Kasumi-1 (cell line): ENCODE results near the gene CDKL4.
"Not testable (repeated sequence)": the region's sequence is repeated elsewhere in the genome, so short reads cannot be mapped to it uniquely, and the experiment has no call there.

Experiments
- DNase-seq, 2 experiments: peaks; one replicate each; lab custom pipeline; 2025; lab: John Stamatoyannopoulos, UW

Gene CDKL4

DNA sequence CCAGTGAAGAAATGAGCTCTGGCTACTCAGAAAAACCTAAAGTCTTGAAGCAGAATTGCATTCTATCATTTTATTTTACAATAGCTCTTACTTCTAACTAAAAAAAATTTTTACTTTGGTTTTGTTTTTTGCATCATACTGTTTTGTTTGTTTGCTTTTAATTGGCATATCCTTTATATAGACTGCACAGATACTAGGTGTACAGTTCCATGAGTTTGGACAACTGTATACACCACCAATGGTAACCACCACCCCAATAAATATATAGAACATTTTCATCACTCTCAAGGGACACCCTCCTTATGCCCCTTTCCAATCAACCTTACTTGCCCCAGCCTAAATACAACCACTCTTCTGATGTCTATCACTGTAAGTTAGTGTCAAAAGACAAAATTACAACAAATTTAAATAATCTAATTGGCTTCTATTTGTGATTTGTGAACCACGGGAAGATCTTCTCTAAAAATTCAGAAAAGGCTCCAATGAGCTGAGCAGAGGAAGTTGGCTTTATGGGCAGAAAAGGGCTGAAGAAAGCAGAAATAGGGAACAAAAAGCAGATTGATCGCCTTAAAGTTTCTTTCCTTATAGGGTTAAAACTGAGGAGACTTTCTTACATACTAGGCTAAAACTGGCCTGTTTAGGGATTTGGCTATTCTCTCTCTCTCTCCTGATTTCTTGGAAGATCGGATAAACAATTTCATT lies 100.7 kb downstream of the CDKL4 start:
- peak in 1 of 2 experiments; percentile 13 for DNase-seq

DNA sequence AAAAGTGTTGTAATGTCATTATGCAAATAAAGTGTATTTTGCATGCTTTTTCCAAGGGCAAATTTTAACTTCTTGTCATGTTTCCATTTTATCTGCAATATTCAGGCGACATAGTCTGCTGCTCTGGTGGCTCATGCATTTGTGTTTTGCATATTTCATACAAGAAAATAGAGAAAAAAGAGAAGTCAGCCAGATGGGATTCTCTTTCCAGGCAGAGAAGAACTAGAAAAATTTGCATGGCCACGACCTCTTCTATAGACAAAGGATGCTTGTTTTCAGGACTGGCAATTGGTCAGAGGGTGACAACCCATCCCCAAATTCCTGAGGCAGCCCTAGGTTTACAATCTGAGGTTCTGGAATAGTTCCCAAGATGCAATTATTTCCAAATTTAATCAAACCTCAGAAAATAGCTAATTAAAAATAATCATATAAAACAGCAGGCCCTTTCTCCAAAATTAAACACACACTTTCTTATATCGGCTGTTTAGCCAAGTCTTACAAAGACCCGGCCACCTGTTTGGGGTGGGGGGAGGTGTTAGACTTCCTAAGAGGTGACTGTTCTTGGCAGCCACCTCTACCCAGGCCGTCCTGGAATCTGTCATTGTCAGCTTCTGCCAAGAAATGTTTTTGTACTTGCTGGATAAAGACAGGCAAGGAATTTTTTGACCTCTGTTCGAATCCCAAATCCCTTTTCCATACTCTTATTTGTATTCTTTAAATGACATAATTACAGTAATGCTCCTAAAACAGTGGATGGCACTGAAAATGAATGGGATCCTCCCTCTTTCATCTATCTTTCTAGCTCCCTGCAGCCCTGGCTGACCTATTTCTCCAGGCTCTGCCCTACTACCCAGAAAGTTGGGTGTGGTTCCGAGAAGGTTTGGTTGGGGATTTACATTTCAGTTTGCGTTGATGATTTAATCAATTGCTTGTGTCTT lies 102.2 kb downstream of the CDKL4 start:
- no peak for DNase-seq

- not testable (repeated sequence) for DNase-seq
These were observed 102.8 kb downstream of the CDKL4 start for GRCh38 chr2:39140948-39141333.

DNA sequence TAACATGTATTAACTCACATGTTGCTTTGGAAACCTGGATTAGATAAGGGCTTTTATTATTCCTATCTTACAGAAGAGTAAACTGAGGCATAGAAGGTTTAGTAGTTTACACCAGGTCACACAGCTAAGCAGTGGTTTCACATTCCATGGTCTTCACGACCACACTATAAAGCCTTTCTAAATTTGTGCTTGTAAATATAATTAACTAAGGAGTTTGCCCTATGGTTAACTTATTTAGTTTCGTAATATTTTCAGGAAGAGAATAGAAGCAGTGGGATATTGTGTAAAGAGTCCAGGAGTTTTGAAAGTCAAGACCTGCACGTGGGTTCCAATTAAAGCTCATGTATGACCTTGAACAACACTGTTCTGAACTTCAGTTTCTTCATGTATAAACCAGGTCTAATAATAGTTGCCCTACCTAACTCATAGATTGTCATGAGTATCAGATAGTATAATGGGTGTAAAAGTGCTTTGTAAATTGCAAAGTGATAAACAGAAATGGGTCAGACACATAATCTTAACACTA lies 103.4 kb downstream of the CDKL4 start:
- no peak for DNase-seq

- DNase-seq, result no peak
These were observed 104.1 kb downstream of the CDKL4 start for GRCh38 chr2:39139511-39140237.

DNA sequence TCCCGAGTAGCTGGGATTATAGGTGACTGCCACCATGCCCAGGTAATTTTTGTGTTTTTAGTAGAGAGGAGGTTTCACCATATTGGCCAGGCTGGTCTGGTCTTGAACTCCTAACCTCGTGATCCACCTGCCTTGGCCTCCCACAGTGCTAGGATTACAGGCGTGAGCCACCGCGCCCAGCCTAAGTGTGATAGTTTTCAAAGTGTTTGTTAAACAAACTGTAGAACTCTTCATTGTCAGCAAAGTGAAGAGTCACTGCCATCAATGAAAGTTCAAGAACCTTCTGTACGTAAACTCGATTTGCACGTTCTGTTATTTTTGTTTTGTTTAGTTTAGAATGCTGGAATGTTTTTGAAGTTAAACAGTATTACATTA lies 104.9 kb downstream of the CDKL4 start:
- no peak for DNase-seq

DNA sequence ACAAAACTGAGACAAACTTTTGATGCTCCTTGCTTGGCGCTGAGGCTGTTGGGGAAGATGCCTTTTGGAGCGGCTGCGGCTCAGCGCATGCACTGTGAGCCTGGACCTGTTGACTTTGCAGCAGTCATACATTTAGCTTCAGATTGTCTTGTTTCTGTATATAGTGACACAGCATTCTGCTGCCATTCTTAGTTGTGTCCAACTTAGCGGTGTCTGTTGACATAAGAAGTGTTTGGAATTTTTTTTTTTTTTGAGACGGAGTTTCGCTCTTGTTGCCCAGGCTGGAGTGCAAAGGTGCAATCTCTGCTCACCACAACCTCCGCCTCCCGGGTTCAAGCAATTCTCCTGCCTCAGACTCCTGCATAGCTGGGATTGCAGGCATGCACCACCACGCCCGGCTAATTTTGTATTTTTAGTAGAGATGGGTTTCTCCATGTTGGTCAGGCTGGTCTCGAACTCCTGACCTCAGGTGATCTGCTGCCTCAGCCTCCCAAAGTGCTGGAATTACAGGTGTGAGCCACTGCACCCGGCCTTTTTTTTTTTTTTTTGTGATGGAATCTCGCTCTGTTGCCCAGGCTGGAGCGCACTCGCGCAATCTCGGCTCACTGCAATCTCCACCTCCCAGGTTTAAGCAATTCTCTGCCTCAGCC lies 105.5 kb downstream of the CDKL4 start:
- not testable (repeated sequence) for DNase-seq

- no peak for DNase-seq
These were observed 107.0 kb downstream of the CDKL4 start for GRCh38 chr2:39136799-39137198.

DNA sequence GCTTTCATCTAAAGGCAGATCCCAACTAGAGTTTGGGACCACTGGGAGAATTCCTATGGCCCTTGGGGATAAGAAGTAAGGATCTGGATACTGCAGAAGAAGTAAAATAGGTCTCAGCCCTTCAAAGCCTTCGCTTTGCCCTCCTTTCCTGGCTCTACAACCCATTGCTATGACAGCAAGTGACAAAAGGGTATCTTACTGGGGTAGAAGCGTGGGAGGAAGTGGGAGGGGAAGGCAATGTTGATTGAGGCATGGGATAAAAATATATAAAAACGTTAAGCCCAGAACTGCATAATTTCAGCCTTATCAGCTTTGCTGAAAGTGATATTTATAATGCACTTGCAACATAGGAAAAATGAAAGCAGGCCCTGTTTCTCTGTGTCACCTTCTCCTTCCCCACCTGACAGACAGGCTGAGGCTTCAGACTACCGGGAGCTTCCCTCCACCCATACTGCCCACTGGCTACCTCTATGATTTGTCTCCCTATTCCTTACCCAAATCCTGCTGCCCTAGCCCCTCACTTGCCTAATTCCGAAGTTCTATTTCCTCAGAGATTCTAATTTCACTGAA lies 108.0 kb downstream of the CDKL4 start:
- no peak for DNase-seq

- DNase-seq, result no peak
These were observed 110.4 kb downstream of the CDKL4 start for GRCh38 chr2:39133215-39133851.

- no peak for DNase-seq
These were observed 114.8 kb downstream of the CDKL4 start for GRCh38 chr2:39128919-39129391.

DNA sequence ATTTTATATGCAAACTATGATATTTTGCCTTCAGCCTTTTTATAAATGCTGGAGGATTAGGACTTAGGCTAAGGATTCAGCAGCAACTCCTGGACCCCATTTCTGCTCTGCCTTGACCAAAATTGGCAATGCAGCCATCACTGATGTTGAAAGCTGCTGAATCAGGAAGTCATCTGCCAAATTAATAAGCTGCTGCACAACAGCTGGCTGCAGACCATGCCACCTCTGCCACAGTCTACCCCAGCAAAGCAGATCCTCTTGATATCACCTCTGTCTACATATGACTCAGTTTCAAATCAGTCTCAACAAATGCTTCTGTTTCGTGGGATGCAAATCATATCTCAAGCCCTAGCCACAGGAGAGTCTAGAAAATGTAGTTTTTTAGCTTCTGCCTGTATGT lies 115.8 kb downstream of the CDKL4 start:
- peak; percentile 19 to 20 for DNase-seq
